ENCODE results near the gene CYP27A1.
"Not testable (repeated sequence)": the region's sequence is repeated elsewhere in the genome, so short reads cannot be mapped to it uniquely, and the experiment has no call there.

The CYP27A1 gene

DNA sequence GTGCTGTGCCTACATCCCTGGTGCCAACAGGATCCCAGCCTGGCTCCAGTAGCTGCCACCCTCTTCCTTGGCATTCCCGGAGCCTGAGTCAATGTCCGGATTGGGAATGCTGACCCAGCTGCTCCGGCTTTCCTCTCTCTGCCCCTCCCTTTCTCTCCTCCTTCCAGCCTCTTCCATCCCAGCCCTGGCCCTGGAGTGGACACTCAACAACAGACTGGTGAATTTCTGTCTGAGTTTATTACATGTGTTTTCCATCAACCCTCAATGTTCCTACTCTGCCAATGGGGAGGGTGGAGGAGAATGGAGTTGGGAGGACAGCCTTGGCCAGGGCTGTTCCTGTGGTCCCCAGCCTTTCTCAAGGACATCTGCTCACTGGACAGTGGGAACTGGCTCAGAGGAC is 50.6 kb downstream of the CYP27A1 start:
- DNase-seq = no peak

DNA sequence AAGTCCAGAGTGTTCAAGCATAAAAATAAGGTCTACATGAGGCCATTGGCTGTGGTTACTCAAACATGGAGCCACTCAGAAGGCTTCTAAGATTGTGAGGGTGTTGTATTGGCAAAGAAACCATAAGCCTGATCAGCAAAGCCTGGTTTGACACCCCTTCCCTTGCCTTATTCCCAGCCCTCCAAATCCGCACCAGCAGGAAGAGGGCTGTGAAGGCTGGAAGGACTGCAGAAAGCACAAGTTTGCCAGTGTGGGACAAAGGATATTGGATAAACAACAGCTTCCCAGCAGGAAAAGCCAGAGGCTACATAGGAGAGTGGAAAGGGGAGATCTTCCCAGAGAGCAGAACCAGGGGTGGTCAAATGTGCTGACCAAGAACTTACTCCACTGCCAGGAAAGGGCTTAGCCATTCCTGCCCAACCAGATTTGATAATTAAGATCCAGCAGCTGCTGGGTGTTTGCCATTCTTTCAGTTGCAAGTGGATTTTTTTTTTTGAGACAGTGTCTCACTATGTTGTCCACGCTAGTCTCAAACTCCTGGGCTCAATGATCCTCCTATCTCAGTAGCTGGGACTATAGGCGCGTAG is 51.2 kb downstream of the CYP27A1 start:
- no peak for DNase-seq

DNA sequence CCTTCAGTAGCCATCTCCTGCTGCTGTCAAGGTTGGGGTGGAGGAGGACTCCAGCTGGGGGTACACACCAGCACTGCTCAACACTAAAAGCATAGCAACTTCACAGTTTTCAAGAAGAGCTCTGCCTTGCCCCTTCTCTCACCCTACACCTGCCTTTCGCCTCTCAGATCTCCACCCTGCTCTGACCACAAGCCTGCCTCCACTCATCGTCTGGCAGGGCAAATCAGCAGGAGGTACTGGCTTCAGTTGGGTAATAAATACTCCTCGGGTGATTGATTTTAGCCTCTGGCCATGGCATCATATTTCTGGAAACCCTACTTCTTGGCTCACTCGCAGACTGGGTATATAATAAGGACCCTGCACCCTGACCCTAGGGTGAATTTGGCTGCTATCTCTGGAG is 52.7 kb downstream of the CYP27A1 start:
- no peak for DNase-seq

DNA sequence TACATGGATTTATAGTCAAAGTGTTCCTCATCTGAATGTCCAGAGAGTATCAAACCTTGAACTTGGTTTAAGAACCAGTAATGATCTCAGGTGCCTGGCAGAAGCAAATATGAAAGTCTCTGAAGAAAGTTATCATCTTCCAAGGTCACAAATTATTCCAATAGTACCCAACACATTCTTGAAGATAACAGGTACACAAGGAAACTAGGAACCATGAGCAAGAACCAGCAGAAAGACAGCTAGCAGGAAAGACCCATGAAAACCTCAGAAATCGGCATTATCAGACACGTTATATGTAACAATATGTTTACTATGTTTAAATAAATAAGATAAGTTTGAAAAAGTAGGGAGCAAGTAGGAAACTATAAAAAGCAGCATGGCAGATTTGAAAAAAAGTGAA is 55.5 kb downstream of the CYP27A1 start:
- DNase-seq = no peak

DNA sequence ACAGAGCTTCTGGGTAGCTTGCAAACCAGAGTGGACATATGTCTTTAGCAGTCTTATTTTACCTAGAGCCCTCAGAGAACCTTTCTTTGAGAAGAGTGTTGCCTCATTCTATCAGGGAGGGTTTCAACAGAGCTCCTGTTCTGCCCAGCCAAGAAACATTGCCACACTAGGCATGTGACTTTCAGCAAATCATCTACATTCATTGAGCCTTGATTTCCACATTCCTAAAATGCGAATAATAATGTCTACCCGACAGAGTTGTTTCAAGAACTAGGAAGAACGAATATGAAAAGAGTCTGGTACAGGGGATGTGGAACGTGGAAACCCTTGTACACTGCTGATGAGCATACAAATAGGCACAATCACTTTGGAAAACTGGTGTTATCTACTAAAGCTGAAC is 57.5 kb downstream of the CYP27A1 start:
- DNase-seq = no peak

DNA sequence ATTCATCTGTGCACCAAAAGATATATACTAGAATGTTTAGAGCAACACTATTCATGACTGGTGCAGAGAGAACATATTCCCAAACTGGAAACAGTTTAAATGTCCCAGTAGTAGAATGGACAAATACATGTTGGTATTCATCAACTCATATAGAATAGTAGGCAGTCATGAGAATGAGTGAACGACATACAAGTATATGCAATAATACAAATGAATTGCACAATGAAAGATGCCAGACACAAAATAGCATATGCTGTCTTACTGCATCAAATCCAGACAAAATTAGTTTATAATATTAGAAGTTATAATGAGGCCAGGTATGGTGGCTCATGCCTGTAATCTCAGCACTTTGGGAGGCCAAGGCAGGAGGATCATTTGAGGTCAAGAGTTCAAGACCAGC is 57.9 kb downstream of the CYP27A1 start:
- DNase-seq = no peak

DNA sequence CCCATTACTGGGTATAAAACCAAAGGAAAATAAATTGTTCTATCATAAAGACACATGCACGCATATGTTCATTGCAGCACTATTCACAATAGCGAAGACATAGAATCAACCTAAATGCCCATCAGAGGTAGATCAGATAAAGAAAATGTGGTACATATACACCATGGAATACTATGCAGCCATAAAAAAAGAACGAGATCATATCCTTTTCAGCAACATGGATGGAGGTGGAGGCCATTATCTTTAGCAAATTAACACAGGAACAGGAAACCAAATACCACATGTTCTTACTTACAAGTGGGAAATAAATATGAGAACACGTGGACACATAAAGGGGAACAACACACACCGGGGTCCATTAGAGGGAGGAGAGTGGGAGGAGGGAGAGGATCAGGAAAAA is 62.4 kb downstream of the CYP27A1 start:
- not testable (repeated sequence) for DNase-seq

DNA sequence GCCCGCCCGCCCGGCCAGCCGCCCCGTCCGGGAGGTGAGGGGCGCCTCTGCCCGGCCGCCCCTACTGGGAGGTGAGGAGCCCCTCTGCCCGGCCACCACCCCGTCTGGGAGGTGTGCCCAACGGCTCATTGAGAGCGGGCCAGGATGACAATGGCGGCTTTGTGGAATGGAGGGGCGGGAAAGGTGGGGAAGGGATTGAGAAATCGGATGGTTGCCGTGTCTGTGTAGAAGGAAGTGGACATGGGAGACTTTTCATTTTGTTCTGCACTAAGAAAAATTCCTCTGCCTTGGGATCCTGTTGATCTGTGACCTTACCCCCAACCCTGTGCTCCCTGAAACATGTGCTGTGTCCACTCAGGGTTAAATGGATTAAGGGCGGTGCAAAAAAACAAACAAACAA is 65.0 kb downstream of the CYP27A1 start:
- DNase-seq = peak in 1 of 2 donors; percentile 0

DNA sequence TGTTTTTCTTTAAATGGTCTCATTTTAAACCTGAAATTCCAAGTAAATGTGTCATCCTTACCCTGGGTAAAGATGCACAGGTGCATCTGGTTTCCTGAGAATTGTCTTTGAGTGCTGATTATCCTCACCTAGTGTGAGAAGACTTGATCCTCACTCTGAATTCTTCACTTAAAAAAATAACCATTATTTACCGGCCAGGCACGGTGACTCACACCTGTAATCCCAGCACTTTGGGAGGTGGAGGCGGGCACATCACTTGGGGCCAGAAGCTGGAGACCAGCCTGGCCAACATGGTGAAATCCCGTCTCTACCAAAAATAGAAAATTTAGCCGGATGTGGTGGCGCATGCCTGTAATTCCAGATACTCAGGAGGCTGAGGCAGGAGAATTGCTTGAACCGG is 67.8 kb downstream of the CYP27A1 start:
- no peak for DNase-seq

DNA sequence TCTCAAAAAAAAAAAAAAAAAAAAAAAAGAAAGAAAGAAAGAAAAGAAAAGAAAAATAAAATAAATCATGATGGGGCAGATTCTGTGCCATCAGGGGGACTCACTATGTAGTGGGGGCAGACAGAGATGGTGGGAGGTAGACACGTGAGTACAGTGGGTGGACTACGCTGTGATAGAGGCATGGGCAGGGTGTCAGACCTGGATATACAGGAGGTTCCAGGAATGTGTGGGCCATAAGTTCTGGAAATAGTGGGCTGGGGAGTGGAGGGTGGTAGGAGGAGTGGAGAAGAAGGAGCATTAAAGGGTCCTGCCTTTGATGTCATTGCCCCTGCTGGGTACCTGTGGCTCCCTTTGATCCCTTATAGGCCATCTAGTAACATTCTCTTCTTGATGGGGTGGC is 68.8 kb downstream of the CYP27A1 start:
- peak in 1 of 2 donors; percentile 1 for DNase-seq

DNA sequence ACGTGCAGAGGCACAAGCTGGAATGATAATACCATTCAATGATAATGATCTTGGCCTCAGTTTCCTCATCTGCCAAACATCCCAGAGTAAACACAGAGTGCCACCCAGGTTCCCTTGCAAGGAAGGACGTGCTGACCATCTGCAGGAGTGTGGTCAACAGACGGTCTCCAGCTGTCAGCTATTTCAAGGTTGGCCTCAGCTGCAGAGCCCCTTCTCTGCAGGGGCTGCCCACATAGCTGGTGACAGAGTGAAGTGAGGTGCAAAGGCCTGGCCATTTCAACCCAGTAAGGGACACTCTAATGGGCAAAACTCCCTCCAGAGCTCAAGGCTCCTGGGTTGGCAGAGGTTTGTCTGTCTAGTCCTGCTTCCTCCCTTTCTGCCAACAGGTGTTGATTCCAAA is 69.3 kb downstream of the CYP27A1 start:
- DNase-seq = peak in 1 of 2 donors; percentile 4

DNA sequence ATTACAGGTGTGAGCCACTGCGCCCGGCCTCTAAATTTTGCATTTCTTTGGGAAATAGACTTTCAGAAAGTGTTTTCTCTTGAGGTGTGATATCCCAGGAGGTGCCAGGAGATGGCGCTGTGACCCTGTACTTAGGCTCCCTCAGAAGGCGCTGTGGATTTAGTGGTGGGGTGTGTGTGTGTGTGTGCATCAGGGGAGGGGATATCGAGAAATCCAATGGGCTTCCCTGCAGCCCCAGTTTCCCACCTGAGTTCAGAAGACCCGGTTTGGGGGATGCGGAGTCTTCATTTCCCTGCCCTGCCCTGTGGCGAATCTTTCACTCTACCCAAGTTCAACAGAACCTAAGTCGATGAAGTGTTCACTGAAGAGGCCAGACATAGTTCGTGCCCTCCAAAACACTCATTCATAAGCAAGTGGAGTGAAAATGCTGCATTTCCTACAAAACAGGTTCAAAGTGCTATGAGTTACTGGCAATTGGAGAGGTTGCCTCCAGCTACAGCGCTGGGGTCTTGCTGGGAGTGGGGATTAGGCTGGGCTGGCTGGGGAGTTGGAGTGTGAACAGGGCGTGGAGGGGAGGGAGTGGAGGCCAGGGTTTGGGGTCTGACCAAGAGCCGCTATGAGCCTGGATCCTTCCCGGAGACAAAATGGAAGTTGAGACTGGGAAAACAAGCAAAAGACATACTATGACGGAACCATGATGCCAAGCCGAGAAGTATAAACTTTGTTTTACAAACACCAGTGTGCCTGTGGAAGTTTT is 71.1 kb downstream of the CYP27A1 start:
- DNase-seq = peak; percentile 59 to 70

DNA sequence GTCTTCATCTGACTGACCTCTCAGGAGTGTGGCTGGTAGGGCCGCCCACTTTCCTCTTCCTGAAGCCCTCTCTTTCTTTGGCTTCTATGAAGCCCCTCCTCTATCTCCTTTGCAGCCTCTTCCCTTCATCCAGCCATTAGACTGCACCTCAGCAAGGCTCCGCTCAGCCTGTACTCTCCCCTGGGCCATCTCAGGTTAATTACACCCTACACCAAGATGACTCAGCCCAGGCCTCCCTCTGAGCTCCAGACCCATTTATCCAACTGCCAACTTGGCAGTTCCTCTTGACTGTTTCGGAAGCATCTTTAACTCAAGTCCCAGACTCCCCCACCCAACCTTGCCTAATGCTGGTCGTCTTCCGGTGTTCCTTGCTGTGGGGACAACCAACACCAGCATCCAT is 71.8 kb downstream of the CYP27A1 start:
- peak in 1 of 2 donors; percentile 9 for DNase-seq

DNA sequence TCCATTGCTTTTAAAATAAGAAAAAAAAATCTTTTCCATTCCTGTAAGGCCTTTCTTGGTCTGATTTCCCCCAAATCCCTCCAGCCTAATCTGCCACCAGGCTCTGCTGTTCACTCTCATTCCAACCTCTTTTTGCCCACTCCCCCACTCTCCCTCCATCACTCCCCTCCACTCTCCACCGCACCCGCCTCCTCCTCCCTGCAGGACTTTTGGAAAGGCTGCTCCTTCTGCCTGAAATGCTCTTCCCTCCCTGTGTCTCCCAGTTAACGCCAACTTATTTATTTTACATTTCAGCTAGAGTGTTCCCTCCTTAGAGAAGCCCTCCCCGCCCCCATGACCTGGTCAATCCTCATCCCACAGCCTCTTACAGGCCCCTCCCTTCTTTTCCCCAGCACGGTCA is 72.9 kb downstream of the CYP27A1 start:
- DNase-seq = no peak

DNA sequence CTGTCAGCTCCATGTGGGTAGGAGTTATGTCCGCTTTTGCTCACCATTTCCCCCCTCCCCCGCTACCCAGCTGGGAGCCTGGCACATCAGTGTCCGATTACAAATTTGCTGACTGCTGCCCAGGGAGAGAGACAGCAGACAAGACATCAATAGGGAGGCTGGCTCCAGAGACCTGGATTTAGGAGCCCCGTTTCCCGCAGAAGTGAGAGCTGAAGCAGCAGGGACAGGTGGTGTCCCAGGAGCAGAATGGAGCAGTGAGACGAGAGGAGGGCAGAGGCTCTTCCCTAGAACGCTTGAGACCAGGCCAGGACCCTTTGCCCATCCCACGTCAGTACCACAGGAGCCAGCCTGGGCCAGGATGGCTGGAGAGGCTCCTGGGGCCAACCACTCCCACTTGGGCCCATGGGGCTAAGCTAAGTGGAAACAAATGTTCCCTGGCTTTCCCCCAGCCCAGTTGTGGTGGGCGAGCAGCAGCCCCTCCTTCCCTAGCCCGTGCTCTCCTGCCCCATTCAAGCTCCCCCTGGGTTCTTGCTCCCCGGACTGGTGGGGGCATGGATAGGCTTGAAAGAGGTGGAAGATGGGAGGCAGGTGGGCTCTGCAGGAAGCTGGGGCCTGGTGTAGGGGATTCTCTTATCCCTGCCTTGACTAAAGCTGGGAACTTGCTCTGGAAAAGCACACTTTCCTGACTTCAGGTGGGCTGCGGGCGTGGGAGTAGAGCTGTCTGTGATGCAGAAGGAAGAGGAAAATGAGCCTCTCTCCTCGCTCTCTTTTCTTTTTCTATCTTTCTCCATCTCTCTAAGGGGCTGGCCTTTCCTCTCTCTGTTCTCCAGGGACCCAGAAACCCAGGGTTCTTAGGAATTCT is 73.6 kb downstream of the CYP27A1 start:
- peak in 1 of 2 donors; percentile 9 for DNase-seq

DNA sequence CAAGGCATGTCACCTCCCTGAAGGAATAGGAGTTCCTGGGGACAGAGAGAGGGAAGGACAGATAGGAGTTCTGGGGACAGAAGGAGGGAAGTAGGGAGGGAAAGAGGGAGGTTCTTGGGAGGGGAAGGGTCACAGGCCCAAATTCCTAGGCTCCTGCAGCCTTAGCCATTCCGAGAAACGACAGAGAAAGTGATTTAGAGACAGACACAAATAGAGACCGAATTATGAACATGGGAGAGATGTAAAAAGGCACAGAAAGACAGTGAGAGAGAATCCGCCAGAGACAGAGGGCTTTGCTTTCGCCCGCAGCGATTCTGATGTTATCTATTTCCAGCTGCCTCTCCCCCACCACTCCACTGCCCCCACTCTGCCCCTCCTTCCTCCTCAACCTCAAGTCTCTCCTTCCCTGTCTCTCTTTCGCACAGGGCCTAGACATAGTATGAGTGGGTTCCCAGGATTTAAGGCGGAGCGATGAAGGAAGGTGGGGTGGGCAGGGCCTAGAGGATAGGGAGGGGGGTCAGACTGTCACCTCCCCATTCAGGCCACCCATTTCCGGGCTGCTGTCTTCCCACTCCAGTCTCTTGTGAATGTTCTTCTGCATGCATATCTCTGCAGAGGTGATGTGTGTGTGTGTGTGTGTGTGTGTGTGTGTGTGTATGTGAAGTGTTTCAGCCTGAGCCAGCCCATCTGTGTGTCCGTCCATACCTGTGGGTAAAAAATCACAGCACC is 74.4 kb downstream of the CYP27A1 start:
- no peak for DNase-seq

DNA sequence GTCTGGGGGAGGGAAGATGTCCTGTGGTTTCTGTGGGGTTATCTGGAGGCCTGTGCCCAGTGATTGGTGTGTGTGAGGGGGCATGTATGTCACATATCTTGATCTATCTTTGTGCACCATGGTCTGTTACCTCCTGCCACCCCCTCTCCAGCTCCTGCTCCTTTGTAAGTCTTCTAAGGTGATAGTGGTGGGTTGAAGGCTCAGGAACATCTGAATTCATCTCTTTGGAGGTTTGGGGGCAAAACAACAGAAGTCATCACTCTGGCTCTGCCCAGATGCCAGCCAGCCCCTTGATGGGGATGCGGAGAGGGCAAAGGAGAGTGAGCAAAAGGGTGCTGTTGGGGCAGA is 74.9 kb downstream of the CYP27A1 start:
- DNase-seq = no peak

DNA sequence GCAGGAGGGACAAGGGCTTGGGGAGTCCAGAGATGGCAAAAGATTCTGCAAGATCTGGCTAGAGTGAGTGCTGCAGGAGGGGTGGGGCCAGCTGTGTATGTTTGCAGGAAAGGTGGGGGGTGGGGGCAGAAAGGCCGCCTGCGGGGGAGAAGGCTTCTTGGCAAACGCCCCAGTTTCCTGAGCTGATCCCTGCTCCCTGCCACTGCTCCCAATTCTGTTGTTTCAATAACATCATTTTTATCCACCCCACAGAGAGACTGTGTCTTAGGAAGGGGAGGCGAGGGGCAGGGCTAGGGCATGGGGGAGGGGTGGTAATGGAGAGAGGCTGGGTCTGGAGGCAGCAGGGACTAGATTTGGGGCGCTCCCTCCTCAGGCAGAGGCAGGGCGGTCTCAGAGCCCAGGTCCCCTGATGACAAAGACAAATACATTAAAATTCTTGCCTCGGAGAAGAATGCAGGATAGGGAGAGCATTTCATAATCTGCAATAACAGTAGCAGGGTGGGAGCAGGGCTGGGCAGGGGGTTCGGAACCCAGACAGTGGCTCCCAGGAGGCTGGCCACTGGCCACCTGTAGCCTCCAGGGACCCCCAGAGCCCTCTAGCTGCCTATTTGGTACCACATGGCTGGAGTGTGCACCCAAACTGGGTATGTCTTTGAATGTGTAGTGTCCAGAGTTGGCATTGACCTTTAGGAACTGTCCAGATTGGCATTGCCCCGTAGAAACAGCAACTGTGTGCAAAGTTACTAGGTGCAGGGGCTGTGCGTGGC is 75.6 kb downstream of the CYP27A1 start:
- no peak for DNase-seq

DNA sequence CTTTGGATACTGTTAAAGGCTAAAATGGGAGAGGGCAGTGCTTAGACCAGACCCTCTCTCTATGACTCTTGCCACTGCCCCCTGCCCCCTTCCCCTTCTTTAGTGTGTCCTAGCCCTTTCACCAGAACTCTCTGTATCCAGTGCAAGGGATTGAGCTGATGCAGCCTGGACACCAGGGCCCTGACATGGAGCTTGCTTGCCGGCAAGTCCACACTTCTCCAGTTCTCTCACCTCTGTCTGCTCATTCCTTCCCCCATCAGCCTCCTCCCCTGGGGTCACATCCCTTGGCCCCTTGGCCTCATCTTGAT is 76.1 kb downstream of the CYP27A1 start:
- peak in 1 of 2 donors; percentile 5 for DNase-seq

DNA sequence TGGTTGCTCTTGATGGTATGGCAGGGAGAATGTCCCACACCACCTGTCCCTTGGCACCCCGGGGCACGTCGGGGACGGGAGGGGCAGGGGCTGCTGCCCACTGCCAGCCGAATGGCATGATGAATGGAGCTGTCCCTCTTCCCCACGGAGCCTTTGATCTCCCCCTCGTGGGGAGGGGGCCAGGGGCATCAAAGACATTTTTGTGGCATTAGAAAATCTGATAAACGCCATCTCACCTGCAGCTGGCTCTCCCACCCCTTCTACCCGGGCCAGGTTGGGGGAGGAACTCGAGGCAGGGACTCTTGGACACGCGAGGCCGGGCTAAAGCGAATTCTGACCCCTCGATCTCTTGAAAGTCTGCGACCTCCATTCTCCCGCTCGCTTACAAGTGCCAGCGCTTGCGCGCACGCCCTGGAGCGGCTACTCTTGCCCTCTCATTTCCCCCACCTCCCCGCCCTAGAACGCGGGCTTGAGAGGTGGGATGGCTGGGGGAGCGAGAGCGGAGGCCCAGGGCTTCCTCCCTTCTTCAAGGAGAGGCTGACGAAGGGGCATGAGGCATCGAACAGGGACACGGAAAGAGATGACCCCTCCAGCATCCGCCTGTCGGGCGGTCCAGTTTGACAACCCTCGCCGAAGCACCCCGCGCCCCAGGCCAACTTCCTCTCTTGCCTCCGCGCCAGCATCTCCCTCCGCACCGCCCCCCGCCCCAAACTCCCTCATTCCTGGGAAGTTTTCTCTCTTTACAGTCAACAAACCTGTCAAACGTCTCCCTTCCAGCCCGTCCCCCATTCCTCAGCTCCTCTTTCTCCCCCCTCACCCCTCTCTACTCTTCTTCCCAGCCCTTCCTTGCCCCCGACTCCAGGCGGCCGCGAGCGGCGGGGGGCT is 77.0 kb downstream of the CYP27A1 start:
- DNase-seq = peak in 1 of 2 donors; percentile 8

DNA sequence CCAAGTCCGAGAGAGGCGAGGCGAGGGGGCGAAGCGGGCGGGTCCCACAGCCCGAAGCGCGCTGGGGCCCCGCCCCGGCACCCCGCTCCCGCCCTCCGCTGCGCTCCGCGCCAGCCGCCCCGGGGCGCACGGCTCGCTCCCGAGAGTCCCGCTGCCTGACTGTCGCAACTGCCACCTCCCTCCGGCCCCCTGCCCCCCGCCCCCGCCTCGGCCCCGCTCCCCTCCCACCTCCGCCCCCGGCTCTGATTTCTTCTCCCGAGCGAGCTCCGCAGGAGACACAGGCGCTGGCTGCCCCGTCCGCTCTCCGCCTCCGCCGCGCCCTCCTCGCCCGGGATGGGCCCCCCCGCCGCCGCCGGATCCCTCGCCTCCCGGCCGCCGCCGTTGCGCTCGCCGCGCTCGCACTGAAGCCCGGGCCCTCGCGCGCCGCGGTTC is 77.6 kb downstream of the CYP27A1 start, which contains the start of gene WNT6:
Gene WNT6, plus strand, starts transcription at position 250 of the 432 bp plus-strand sequence. CDS start 233 bp downstream, outside the sequence.
- DNase-seq = peak in 1 of 2 donors; percentile 7

Data from CD4-positive, alpha-beta T cell treated with Interleukin-4 for 1 hour (primary cell).